DMS79 treated with DMSO at 0.1 percent for 48 hours (cell line): ENCODE results near the gene IKZF1.
"Not testable (repeated sequence)": the region's sequence is repeated elsewhere in the genome, so short reads cannot be mapped to it uniquely, and the experiment has no call there.

Experiments
- DNase-seq: peaks from one replicate; lab custom pipeline; 2025; lab: John Stamatoyannopoulos, UW

Gene IKZF1

GRCh38 chr7:50334341-50334994, 30.0 kb downstream of the IKZF1 start:
- DNase-seq, result no peak

GRCh38 chr7:50335230-50335794, 30.8 kb downstream of the IKZF1 start:
- no peak for DNase-seq

GRCh38 chr7:50335795-50336754, 31.6 kb downstream of the IKZF1 start:
- no peak for DNase-seq

GRCh38 chr7:50336894-50337703, 32.6 kb downstream of the IKZF1 start:
- no peak for DNase-seq

- not testable (repeated sequence) for DNase-seq
Observed at GRCh38 chr7:50339472-50339871, 35.0 kb downstream of the IKZF1 start.

- peak; percentile 64 for DNase-seq
Observed at GRCh38 chr7:50339990-50340500, 35.5 kb downstream of the IKZF1 start.

- no peak for DNase-seq
Observed at GRCh38 chr7:50341724-50342123, 37.2 kb downstream of the IKZF1 start.

- no peak for DNase-seq
Observed at GRCh38 chr7:50342616-50343114, 38.1 kb downstream of the IKZF1 start.

GRCh38 chr7:50346545-50347497, 42.3 kb downstream of the IKZF1 start:
- DNase-seq, result peak; percentile 79

- peak; percentile 13 for DNase-seq
Observed at GRCh38 chr7:50347693-50348092, 43.2 kb downstream of the IKZF1 start.

GRCh38 chr7:50348469-50349162, 44.1 kb downstream of the IKZF1 start:
- DNase-seq, result peak; percentile 80

- no peak for DNase-seq
Observed at GRCh38 chr7:50349399-50349798, 44.9 kb downstream of the IKZF1 start.

- DNase-seq, result no peak
Observed at GRCh38 chr7:50349963-50350944, 45.7 kb downstream of the IKZF1 start.

- DNase-seq, result no peak
Observed at GRCh38 chr7:50351267-50351666, 46.8 kb downstream of the IKZF1 start.

- DNase-seq, result no peak
Observed at GRCh38 chr7:50352282-50352681, 47.8 kb downstream of the IKZF1 start.

GRCh38 chr7:50352751-50353150, 48.2 kb downstream of the IKZF1 start:
- DNase-seq, result no peak

GRCh38 chr7:50353201-50353600, 48.7 kb downstream of the IKZF1 start:
- no peak for DNase-seq

- DNase-seq, result no peak
Observed at GRCh38 chr7:50353894-50354595, 49.5 kb downstream of the IKZF1 start.
